GM12878 (cell line): ENCODE data around the gene TPST1.

Source experiments
- ESRRA ChIP-seq: IDR thresholded peaks from 2 replicates; pipeline ENCODE4 v1.6.1; 2012; ENCODE audit warnings: mild to moderate bottlenecking, low read length, improper control_type of control experiment
- IKZF1 ChIP-seq: fragments of 450-650 bp; conservative IDR thresholded peaks from 2 replicates; pipeline ENCODE4 v1.6.1; 2017; ENCODE audit warnings: antibody characterized with exemption, mild to moderate bottlenecking
- MXI1 ChIP-seq: fragments of 150-350 bp; IDR thresholded peaks from 2 replicates; pipeline ENCODE4 v1.6.1; 2011; ENCODE audit warnings: low read depth, mild to moderate bottlenecking, inconsistent platforms, low read length, improper control_type of control experiment
- POLR2A ChIP-seq: IDR thresholded peaks from 2 replicates; pipeline ENCODE4 v1.6.1; 2011; ENCODE audit warnings: low read depth, mild to moderate bottlenecking, low read length
- SMC3 ChIP-seq: IDR thresholded peaks from 2 replicates; pipeline ENCODE4 v1.6.1; 2011; ENCODE audit warnings: low read length, improper control_type of control experiment, borderline replicate concordance
- ZNF384 ChIP-seq: IDR thresholded peaks from 2 replicates; pipeline ENCODE4 v1.6.1; 2012; ENCODE audit warnings: low read depth, mild to moderate bottlenecking, low read length, improper control_type of control experiment, borderline replicate concordance
- TF ChIP-seq, protein P1 (sequence below), 3 experiments: IDR thresholded peaks in 2 of 3; conservative IDR thresholded peaks in 1 of 3; 2 replicates each; pipeline ENCODE4 v1.5.1; 2011; ENCODE audit warnings: low read depth in 3 of 3, low read length in 3 of 3, mild to moderate bottlenecking in 3 of 3, control low read depth in 2 of 3, moderate library complexity in 2 of 3, inconsistent platforms in 1 of 3, mixed read lengths in 1 of 3; ENCODE audit not compliant: control insufficient read depth in 2 of 3, insufficient read depth in 1 of 3; ENCODE audit errors: extremely low read depth in 1 of 3
- TF ChIP-seq, protein P2 (sequence below): fragments of 450-650 bp; IDR thresholded peaks from 2 replicates; pipeline ENCODE4 v1.6.1; 2018; ENCODE audit warnings: borderline replicate concordance, mild to moderate bottlenecking; ENCODE audit not compliant: partially characterized antibody

- no peak for TF ChIP-seq ZNF384
- no peak for TF ChIP-seq IKZF1
- TF ChIP-seq, protein P1, sequence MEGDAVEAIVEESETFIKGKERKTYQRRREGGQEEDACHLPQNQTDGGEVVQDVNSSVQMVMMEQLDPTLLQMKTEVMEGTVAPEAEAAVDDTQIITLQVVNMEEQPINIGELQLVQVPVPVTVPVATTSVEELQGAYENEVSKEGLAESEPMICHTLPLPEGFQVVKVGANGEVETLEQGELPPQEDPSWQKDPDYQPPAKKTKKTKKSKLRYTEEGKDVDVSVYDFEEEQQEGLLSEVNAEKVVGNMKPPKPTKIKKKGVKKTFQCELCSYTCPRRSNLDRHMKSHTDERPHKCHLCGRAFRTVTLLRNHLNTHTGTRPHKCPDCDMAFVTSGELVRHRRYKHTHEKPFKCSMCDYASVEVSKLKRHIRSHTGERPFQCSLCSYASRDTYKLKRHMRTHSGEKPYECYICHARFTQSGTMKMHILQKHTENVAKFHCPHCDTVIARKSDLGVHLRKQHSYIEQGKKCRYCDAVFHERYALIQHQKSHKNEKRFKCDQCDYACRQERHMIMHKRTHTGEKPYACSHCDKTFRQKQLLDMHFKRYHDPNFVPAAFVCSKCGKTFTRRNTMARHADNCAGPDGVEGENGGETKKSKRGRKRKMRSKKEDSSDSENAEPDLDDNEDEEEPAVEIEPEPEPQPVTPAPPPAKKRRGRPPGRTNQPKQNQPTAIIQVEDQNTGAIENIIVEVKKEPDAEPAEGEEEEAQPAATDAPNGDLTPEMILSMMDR (IDR thresholded peaks at IDR 0.05 in 2 of 3, conservative IDR thresholded peaks at IDR 0.05 in 1 of 3; ENCODE audit: control insufficient read depth in 2 of 3, extremely low read depth in 1 of 3, insufficient read depth in 1 of 3, low read depth in 3 of 3, low read length in 3 of 3): no peak
- TF ChIP-seq, protein P2, sequence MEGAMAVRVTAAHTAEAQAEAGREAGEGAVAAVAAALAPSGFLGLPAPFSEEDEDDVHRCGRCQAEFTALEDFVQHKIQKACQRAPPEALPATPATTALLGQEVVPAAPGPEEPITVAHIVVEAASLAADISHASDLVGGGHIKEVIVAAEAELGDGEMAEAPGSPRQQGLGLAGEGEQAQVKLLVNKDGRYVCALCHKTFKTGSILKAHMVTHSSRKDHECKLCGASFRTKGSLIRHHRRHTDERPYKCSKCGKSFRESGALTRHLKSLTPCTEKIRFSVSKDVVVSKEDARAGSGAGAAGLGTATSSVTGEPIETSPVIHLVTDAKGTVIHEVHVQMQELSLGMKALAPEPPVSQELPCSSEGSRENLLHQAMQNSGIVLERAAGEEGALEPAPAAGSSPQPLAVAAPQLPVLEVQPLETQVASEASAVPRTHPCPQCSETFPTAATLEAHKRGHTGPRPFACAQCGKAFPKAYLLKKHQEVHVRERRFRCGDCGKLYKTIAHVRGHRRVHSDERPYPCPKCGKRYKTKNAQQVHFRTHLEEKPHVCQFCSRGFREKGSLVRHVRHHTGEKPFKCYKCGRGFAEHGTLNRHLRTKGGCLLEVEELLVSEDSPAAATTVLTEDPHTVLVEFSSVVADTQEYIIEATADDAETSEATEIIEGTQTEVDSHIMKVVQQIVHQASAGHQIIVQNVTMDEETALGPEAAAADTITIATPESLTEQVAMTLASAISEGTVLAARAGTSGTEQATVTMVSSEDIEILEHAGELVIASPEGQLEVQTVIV: no peak
- TF ChIP-seq POLR2A: no peak
- TF ChIP-seq ESRRA: no peak
- TF ChIP-seq SMC3: no peak
- no peak for TF ChIP-seq MXI1
These were observed 52.3 kb downstream of the TPST1 start for GRCh38 chr7:66257481-66257880.
